GM18861 (cell line): ENCODE measurements around the gene OR6N1.

Experiments used
- ATAC-seq: cut with Tn5 transposase; IDR thresholded peaks from one replicate; pipeline ENCODE4 v1.9.1; 2021; ENCODE audit not compliant: unreplicated experiment

OR6N1 gene, protein sequence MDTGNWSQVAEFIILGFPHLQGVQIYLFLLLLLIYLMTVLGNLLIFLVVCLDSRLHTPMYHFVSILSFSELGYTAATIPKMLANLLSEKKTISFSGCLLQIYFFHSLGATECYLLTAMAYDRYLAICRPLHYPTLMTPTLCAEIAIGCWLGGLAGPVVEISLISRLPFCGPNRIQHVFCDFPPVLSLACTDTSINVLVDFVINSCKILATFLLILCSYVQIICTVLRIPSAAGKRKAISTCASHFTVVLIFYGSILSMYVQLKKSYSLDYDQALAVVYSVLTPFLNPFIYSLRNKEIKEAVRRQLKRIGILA

DNA sequence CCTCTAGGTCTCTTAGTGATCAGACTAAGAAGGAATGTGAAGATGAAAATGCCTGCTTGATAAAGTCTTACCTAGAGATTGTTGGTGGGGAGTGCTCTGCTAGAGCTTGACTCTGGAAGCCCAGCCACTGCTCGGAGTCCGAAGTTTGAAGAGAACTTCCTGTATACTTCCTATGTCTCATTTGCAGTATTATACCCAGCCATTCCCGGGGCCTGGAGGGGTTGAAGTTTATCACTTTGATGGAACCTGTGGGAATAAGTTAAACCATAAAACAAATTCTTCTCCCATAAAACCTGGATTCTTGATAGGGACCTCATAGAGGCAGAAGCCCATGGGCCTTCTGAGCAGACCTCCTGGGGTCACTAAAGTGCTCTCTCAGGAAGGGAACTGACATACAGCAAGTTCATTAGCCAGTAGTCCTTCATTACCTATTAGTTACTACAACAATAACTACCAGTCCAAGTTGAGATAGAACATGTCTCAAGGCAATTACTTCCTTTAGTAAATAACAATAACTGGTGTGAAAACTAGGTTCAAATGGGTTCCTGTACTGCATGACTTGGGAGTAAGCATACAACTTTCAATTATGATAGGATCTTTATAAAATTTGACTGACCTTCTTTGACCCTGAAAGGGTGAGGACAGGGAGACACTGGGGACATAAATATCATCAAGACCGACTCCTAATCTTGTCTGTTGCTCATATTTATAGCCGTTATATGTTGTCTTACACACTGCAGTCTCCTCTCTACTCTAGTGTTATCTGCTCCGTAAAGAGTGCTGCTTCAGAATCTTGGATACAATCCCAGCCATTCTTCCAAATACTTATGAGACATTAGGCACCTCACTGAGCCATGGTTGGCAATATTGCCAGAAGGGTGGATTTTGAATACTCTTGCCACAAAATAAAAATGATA, at the start of gene OR6N1:
Gene OR6N1, minus strand, starts transcription at position 246 of the 917 bp plus-strand sequence. CDS start 5,513 bp downstream, outside the sequence.
- ATAC-seq: no peak

DNA sequence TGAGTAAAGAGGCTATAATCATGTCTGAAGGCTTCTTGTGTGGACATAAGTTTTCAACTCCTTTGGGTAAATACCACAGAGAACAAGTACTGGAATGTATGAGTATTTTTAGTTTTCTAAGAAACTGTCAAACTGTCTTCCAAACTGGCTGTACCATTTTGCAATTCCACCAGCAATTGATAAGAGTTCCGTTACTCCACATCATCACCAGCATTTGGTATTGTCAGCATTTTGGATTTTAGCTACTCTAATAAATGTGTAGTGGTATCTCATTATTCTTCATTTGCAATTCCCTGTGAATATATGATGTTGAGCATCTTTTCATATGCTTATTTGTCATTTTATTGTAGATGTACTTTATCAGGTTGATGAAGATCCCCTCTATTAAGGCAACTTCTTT, 49.7 kb upstream of the OR6N1 start:
- ATAC-seq: no peak

DNA sequence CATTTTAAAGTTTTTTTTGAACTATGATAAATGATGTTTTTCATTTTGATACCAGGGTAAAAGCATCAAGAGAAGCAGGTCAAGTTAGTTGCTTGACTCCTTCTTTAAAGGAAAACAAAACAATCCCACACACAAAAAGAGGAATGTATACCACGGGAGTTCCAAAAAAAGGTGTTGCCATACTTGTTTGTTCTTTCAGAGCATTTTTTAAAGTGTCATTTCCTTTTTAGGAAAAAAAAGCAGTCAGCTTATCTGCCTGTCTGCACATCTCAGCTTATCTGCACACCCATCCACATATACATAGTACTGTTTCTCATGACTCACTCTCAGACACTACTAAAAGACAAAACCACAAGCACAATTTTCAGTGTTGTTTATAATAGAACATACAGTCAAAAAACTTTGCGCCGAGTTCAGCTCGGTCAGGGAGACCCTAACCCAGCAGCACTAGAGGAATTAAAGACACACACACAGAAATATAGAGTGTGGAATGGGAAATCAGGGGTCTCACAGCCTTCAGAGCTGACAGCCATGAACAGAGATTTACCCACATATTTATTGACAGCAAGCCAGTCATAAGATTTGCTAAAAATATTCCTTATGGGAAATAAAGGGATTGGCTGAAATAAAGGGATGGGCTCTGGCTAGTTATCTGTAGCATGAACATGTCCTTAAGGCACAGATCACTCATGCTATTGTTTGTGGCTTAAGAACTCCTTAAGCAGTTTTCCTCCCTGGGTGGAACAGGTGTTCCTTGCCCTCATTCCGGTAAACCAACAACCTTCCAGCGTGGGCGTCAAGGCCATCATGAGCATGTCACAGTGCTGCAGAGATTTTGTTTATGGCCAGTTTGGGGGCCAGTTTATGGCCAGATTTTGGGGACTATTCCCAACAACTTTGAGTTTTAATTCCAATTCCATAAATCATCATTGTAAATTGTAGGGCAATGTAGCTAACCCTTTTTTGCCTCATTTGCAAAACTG, 47.8 kb upstream of the OR6N1 start:
- ATAC-seq: peak; percentile 62

DNA sequence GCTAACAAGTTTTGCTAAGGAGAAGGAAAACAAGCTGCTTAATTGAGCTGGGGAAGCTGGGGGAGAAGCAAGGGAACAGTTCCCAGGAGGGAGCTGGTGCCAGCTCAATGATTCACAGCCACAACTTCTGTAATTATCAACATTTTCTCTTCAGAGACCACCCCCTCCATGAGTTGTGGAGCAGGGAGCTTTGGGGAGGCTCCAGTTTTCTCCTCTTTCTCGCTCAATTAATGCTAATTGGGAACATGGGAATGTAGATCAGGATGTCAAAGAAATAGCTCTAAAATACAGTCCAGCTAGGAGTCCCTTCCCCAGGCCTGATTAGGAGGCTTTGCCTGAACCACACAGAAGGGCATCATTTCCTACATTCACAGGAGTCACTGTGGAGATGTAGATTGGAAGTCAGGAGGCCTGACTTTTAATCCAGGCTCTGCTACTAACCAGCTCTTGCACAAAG, 47.0 kb upstream of the OR6N1 start:
- ATAC-seq: no peak

DNA sequence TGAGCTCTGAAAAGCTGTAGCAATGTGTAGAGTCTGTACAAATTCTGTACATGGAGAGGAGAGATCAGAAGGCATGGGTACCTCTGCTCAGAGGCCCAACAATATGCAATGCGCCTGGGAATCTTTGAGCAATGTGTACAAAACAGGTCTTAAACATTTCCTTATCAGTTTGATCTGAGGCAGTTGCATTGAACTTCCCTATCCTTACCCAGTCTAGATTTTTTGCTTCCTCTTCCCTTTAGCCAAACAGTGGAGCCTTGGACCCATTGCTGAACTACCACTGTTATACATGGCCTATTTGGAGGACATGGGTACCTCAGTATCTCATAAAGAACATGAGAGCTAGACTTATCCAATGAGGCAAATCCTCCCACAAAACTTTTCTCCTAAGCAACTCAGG, 46.6 kb upstream of the OR6N1 start:
- no peak for ATAC-seq

DNA sequence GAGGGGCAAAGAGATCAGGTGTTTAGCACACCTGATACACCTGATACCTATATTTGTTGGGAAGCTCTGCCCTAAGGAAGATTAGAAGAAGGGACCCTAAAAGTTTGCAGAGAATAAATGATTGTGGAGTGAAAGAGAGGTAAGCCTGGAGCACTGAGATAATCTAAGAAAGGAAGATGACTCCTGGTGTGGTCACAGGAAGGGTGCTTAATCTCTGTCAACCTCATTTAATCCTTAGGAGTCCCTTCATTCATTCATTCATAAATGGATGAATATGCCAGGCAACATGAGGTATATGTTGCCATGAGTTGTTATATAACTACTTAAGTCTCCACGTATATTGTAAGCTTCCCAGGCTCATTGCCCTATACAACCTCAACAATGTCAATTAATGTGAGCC, 43.0 kb upstream of the OR6N1 start:
- ATAC-seq: no peak

DNA sequence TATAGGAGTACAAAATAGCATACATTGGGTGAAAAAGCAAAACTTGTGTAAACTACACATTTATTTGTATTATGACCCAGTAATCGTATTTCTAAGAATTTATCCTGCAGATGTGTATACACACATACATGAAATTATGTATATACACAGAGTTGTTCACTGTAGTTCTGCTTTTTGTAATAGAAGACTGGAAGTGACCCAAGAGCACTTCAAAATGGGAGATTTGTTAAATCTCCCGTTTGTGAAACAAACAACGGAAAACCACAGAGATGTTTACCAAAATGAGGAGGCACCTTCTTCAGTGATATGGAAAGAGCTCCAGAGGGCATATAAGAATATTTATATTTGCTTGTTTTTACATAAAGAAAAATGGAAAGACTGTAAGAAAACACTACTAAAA, 41.2 kb upstream of the OR6N1 start:
- ATAC-seq: no peak

DNA sequence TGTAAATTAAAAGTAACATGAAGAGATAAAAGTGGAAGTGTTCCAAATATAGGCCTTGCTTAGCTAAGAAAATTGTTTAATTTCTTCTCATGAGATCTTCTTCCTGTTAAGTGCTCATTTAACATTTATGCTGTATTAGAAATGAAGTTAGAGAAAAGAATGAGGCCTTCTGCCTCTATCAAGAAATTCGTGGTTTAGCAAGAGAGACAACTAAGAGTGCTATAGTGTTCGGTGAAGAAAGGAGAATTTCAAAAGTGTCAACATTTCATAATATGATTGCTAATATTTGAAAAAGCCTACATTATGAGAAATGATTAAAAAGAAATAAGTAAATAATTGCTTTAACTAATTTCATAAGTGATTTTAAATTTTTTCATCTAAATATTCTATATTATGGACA, 40.3 kb upstream of the OR6N1 start:
- ATAC-seq: no peak

DNA sequence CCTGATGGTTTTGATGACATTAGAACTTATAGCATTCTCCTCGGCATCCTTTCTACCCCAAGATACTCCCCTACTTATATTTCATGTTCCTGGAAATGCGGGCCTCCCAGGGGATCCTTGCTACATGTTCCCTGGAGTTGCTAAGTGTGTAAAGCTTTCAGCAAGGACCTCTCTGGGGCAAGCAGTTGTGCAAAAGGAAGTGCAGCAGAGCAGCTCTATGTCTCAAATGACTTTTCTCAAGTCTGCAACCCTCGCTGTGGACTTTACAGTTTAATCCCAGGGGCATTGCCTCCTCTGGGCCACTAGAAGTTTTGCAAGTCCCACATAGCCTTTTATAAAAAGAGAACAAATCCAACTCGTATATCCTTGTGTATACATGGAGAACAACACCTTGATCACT, 38.3 kb upstream of the OR6N1 start:
- no peak for ATAC-seq

DNA sequence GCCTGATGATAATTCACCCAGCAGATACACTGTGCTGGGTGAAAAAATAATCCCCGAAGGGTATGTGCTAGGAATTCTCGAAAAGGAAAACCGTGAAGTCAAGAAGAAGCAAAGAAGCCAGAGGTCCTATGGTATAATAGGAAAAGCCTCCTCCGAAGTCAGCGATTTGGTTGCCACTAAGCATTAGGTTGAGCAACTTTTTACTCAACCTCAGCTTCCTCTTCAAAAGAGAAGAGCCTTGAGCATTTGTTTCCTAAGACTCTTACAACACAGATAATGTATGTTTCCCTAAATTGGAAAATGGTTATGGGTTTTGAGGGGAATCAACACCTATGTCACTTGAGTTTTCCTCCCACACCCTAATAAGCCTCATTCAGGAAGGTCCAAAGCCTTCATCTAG, 37.9 kb upstream of the OR6N1 start:
- ATAC-seq: no peak

DNA sequence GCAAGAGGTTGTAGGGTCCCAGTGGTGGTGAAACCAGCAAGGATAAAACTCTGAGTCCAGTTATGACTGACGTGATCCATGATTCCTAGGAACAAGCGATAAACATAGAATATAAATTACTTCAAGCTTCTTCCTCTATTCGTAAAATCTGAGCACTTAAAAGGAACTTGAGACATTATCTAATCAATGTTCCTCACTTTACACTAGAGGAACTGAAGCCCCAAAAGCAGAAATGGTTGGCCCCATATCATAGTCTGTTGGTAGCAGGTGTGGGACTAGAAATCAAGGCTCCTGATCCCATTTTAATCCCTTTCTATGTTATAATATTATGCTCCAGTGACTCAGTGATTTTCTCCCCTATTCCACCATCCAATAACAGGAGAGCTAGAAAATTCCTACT, 37.3 kb upstream of the OR6N1 start:
- ATAC-seq: no peak

DNA sequence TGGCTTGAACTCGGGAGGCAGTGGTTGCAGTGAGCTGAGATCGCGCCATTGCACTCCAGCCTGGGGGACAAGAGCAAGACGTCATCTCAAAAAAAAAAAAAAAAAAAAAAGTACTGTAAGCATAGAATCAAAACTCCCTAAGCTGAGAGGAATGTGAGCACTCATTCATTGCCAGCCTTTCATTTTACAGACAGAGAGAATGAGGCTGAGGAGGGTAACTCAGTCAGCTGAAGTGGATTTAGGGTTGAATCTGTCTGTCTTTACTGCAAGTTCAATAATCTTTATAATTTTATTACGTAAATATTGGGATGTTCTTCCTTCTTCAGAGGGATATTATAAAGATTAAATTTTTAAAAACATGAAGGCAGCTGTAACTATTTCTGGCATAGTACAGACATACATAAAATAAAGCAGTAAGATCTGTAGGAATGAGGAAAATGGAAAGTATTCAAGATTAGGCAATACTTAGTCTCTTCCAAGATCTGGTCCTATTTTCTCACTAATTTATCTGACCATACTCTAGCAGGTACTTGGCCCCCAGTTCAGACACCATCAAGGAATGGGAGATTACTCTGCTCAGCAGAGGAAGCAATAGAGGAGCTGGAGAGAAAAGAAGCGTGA, 35.0 kb upstream of the OR6N1 start:
- no peak for ATAC-seq

DNA sequence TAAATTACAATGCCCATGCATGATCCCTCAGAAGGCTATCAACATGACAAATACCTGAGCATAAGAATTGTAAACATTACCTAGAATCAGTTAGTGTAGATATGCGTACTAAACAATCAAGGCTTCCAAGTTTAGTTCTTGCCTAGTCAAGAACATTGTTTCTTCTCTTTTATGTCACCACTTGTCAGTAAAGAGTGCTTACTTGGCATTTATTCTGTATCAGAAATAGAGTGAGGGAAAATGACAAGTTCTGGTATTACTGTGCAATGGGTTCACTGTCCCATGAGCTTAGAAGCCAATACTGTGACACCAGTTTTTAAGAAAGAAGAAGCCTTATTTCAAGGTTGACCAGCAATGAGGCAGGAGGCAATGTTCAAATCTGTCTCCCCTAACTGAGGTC, 31.7 kb upstream of the OR6N1 start:
- ATAC-seq: no peak

DNA sequence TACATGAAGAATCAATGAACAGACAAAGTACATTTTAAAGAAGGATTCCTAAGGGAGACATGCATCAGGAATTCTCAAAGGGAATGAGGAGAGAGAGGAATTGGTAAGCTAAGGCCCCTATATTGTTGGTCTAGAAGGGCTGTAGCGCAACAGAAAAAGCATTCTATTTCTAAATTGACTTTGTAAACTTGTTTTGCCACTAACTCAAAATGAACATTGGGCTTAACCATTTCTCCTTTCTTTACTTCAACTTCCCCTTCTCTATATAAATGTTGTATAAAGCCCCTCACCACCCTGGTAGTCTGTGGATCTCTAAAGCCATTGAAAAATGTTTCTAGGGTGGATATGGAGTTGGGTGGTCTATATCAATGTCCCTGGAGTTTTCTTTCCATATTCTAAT, 29.4 kb upstream of the OR6N1 start:
- no peak for ATAC-seq

DNA sequence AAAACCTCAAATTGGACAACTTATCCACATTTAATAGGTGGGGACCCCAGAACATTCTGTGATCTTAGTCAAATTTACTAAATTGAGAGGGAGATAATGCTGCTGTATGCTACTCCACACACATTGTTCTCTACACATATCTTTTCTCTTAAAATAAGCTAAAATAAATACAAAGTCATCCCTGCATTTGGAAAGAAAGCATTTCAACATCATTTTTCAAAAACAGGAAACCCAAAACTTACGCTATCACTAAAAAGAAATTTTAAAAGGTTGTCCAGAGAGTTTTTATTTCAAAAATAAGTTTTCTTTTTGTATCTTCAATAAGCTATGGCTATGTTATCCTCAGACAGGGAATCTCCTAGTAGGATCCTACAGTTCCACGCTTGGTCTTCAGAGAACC, 28.5 kb upstream of the OR6N1 start:
- ATAC-seq: no peak

DNA sequence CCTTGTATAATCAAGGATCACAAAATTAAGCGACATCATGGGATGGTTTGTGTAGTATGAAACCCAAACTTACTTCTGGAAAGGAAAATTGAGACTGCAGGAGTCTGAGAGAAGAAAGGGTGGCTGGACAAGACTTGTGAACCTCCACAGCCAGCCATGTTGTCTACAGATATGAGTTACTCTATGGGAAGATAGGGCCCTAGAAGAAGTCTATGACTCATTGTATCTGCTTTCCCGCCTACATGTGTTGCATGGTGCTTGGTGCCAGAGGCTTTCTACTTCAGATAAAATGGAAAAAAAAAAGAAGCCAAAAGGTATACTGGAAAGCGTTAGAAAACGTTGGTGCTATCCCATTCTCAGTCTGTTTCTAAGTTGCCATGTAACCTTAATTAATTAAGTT, 27.7 kb upstream of the OR6N1 start:
- ATAC-seq: no peak

DNA sequence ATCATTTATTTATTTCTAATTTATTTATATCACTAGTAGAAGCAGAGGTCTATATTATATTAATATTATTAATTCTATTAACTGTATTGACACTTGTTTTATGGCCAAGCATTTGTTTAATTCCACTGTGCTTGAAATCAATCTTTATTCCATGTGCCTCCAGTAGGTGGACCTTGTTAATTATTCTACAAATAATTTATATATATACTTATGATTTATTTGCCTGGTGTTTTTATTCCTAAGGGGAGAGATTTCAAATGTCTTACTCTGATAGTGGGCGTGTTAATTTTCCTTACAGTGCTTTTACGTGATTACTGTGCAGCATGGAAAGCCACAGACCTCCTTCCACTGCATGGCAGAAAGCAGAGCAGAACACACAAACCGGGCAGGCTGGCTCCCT, 26.5 kb upstream of the OR6N1 start:
- ATAC-seq: no peak

DNA sequence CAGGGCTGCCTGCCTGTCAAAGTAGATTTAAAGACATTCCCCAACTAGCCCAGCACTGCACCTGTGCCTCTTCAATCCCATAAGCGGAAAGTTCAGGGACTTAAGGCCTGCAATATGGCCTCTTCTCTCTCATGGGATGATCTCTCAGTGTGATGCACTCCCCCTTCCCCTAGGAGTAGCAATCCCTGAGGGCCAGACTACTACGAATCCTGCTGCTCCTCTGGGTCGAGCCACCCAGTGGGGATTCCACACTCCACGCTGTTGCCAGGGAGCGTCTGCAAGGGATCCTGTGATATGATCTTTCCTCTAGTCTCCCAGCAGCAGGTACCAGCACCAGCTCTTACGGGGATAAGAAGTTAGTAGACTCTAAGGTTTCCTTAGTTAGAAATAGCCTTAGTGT, 22.3 kb upstream of the OR6N1 start:
- ATAC-seq: no peak

DNA sequence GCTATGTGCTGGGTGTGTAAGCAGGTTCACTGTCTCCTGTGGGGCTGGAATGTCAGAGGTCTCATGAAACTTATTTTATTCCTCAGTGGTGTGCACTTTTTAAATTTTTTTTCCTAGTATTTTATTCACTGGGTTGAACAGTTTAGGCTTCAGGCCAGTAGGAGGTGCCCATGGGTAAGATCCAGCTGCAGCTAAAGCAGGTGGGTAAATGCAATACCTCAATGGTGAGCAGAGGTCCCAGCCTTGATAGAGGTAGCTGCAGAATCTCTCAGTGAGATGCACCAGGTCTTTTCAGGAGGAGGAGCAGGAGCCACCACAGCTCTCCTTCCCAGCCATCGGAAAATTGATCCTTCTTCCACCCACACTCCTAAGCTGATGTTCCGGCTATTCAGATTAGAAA, 21.6 kb upstream of the OR6N1 start:
- peak; percentile 56 for ATAC-seq

DNA sequence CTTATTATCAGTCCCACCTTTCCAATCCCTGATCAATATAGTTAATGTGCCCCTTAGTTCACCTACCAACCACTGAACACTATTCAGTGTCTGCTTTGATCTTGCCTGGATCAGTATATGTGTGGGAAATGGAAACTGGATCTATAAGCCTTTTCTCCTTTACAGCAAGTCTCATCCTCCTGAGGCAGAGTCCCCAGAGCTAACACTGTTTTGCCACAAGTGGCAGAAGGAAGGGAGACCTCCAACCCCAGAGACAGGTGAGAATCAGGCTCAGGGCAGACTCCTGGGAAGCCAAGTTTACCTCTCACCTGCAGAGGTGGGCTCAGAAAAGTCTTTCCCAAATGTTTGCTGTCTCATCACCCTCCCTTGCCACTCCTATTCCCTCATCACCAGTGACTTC, 9.1 kb upstream of the OR6N1 start, which contains the start of gene OR6N2:
Gene OR6N2, minus strand, starts transcription at position 101 of the 400 bp plus-strand sequence. CDS start 3,569 bp downstream, outside the sequence.
- no peak for ATAC-seq
